MM.1S (cell line): ENCODE measurements around the gene ZNF516.

Source experiments
- DNase-seq: peaks from one replicate; pipeline ENCODE4 v3.0.0-alpha.2; 2015
- H2AFZ ChIP-seq: fragments of 300-600 bp; sonication (generic); 2 replicates; pipeline ENCODE4 v1.6.0; 2016; ENCODE audit warnings: antibody characterized with exemption, low read length
- H3F3A ChIP-seq: fragments of 300-600 bp; sonication (generic); 2 replicates; pipeline ENCODE4 v1.6.1; 2016; ENCODE audit warnings: mild to moderate bottlenecking, antibody characterized with exemption, low read length, moderate library complexity, mixed read lengths; ENCODE audit not compliant: insufficient read depth
- H3K27ac ChIP-seq: fragments of 300-600 bp; sonication (generic); 2 replicates; pipeline ENCODE4 v1.5.1; 2016; ENCODE audit warnings: mild to moderate bottlenecking, low read length
- H3K27me3 ChIP-seq: fragments of 300-600 bp; sonication (generic); replicated peaks from 2 replicates; pipeline ENCODE4 v1.6.0; 2016; ENCODE audit warnings: low read length; ENCODE audit not compliant: insufficient read depth
- H3K36me3 ChIP-seq: fragments of 300-600 bp; sonication (generic); replicated peaks from 2 replicates; pipeline ENCODE4 v1.6.1; 2016; ENCODE audit warnings: mild to moderate bottlenecking, low read length, mixed read lengths; ENCODE audit not compliant: insufficient read depth
- H3K4me1 ChIP-seq: fragments of 300-600 bp; sonication (generic); 2 replicates; pipeline ENCODE4 v1.6.1; 2016; ENCODE audit warnings: low read length, mixed read lengths
- H3K4me2 ChIP-seq: fragments of 300-600 bp; sonication (generic); 2 replicates; pipeline ENCODE4 v1.6.0; 2016; ENCODE audit warnings: low read depth, low read length
- H3K4me3 ChIP-seq: fragments of 300-600 bp; sonication (generic); 2 replicates; pipeline ENCODE4 v1.5.1; 2016; ENCODE audit warnings: low read length, mixed read lengths
- H3K79me2 ChIP-seq: fragments of 300-600 bp; sonication (generic); 2 replicates; pipeline ENCODE4 v1.6.1; 2016; ENCODE audit warnings: mixed run types, low read length, mixed read lengths
- H3K9ac ChIP-seq: fragments of 300-600 bp; sonication (generic); 2 replicates; pipeline ENCODE4 v1.6.1; 2016; ENCODE audit warnings: low read length, mixed read lengths
- H3K9me2 ChIP-seq: fragments of 300-600 bp; sonication (generic); replicated peaks from 2 replicates; pipeline ENCODE4 v1.6.1; 2016; ENCODE audit warnings: mild to moderate bottlenecking, low read length, mixed read lengths; ENCODE audit not compliant: insufficient read depth
- H3K9me3 ChIP-seq: fragments of 300-600 bp; sonication (generic); replicated peaks from 2 replicates; pipeline ENCODE4 v1.6.1; 2016; ENCODE audit warnings: mild to moderate bottlenecking, low read length, mixed read lengths; ENCODE audit not compliant: insufficient read depth
- H4K20me1 ChIP-seq: fragments of 300-600 bp; sonication (generic); 2 replicates; pipeline ENCODE4 v1.6.1; 2016; ENCODE audit warnings: mild to moderate bottlenecking, low read length, moderate library complexity, mixed read lengths; ENCODE audit not compliant: insufficient read depth
- EZH2 ChIP-seq: fragments of 300-600 bp; sonication (generic); optimal IDR thresholded peaks from 2 replicates; pipeline ENCODE3; 2017; ENCODE audit warnings: low read depth, mild to moderate bottlenecking, antibody characterized with exemption, low read length, mixed read lengths
- EZH2phosphoT487 ChIP-seq: fragments of 300-600 bp; sonication (generic); IDR thresholded peaks from 2 replicates; pipeline ENCODE4 v1.6.1; 2018; ENCODE audit warnings: antibody characterized with exemption, low read length
- TF ChIP-seq, protein P1 (sequence below): fragments of 300-600 bp; sonication (generic); IDR thresholded peaks from 2 replicates; pipeline ENCODE4 v1.5.1; 2016; ENCODE audit warnings: antibody characterized with exemption, low read length, mixed read lengths

The ZNF516 gene

GRCh38 chr18:76397631-76398030 is 97.4 kb downstream of the ZNF516 start:
- no peaks in the 10 kb centered on the region; the same call in 1 of the 2 replicates for H3K79me2 ChIP-seq
- DNase-seq, result no peak
- no peak overlapping the region for H3K27ac ChIP-seq
- no peak overlapping the region for H2AFZ ChIP-seq
- no peak overlapping the region for H3K4me3 ChIP-seq
- no peak overlapping the region for H3K4me2 ChIP-seq
- no peaks in the 10 kb centered on the region for H3K9me3 ChIP-seq
- H3K36me3 ChIP-seq, result no peaks in the 10 kb centered on the region
- no peaks in the 10 kb centered on the region for H3K27me3 ChIP-seq
- no peaks in the 10 kb centered on the region for H4K20me1 ChIP-seq
- no peak overlapping the region for H3K9ac ChIP-seq
- no peaks in the 10 kb centered on the region for H3K9me2 ChIP-seq
- no peaks in the 10 kb centered on the region for H3K4me1 ChIP-seq
- TF ChIP-seq EZH2 (no peak), EZH2phosphoT487 (no peak)
- TF ChIP-seq, protein P1, sequence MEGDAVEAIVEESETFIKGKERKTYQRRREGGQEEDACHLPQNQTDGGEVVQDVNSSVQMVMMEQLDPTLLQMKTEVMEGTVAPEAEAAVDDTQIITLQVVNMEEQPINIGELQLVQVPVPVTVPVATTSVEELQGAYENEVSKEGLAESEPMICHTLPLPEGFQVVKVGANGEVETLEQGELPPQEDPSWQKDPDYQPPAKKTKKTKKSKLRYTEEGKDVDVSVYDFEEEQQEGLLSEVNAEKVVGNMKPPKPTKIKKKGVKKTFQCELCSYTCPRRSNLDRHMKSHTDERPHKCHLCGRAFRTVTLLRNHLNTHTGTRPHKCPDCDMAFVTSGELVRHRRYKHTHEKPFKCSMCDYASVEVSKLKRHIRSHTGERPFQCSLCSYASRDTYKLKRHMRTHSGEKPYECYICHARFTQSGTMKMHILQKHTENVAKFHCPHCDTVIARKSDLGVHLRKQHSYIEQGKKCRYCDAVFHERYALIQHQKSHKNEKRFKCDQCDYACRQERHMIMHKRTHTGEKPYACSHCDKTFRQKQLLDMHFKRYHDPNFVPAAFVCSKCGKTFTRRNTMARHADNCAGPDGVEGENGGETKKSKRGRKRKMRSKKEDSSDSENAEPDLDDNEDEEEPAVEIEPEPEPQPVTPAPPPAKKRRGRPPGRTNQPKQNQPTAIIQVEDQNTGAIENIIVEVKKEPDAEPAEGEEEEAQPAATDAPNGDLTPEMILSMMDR, result no peak
- no peaks in the 10 kb centered on the region for H3F3A ChIP-seq

- Histone ChIP-seq H3F3A (no peaks in the 10 kb centered on the region), H3K9ac (no peak overlapping the region), H2AFZ (no peak overlapping the region), H3K4me1 (no peaks in the 10 kb centered on the region), H3K4me2 (no peak overlapping the region), H3K79me2 (no peaks in the 10 kb centered on the region), H3K36me3 (no peaks in the 10 kb centered on the region), H3K9me3 (no peaks in the 10 kb centered on the region), H3K4me3 (no peak overlapping the region), H3K27ac (no peak overlapping the region), H3K9me2 (no peaks in the 10 kb centered on the region), H4K20me1 (no peaks in the 10 kb centered on the region), H3K27me3 (no peaks in the 10 kb centered on the region)
- no peak for TF ChIP-seq EZH2phosphoT487
- no peak for TF ChIP-seq EZH2
- TF ChIP-seq, protein P1, result no peak
- DNase-seq, result no peak
These were observed 98.2 kb downstream of the ZNF516 start for GRCh38 chr18:76396792-76397191.

- H3K27ac ChIP-seq, result no peak overlapping the region
- no peaks in the 10 kb centered on the region for H3K9me2 ChIP-seq
- no peaks in the 10 kb centered on the region for H4K20me1 ChIP-seq
- H3K9ac ChIP-seq, result no peak overlapping the region
- H3K4me2 ChIP-seq, result no peak overlapping the region
- no peaks in the 10 kb centered on the region for H3F3A ChIP-seq
- no peaks in the 10 kb centered on the region for H3K4me1 ChIP-seq
- no peaks in the 10 kb centered on the region for H3K27me3 ChIP-seq
- TF ChIP-seq EZH2 (no peak), EZH2phosphoT487 (no peak)
- TF ChIP-seq, protein P1, result no peak
- H3K79me2 ChIP-seq, result no peaks in the 10 kb centered on the region
- H3K36me3 ChIP-seq, result no peaks in the 10 kb centered on the region
- H2AFZ ChIP-seq, result no peak overlapping the region
- H3K4me3 ChIP-seq, result no peak overlapping the region
- DNase-seq, result no peak
- H3K9me3 ChIP-seq, result no peaks in the 10 kb centered on the region
These were observed 99.4 kb downstream of the ZNF516 start for GRCh38 chr18:76395609-76396008.
